Stimulated activated CD4-positive, alpha-beta T cell treated with anti-CD3 and anti-CD28 coated beads, Interleukin-2, amount 100 ng/mL, for 48 hours (primary cell): ENCODE measurements around the gene EGFR.

Experiments
- DNase-seq, 2 donors: peaks; one replicate each; pipeline ENCODE4 v3.0.0-alpha.2; 2020

The EGFR gene

DNA sequence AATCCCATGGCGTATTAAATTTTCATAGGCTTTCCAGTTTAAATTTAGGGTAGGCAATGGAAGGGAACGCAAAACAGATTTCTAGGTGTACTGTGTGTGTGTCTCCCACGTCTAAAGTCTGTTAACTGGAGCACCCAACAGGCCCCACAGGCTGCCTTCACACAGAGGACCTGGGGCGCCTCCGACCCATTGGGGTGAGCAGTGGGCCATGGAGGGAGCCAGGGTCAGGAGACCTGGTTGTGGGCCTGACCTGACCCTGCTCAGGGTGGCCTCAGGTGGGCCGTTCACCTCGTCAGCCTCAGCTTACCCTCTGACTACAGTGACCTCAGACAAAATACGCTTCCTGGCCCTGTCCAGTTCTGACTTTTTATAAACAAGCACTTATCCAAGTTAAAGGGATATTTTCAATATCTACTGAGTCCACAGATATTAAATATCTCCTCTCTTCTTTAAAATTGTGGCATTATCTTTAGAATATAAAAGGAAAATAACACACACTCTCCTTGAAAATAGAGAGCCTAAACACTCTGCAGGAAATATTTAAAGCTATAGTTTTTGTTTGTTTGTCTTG lies 159.6 kb downstream of the EGFR start:
- DNase-seq: no peak

DNA sequence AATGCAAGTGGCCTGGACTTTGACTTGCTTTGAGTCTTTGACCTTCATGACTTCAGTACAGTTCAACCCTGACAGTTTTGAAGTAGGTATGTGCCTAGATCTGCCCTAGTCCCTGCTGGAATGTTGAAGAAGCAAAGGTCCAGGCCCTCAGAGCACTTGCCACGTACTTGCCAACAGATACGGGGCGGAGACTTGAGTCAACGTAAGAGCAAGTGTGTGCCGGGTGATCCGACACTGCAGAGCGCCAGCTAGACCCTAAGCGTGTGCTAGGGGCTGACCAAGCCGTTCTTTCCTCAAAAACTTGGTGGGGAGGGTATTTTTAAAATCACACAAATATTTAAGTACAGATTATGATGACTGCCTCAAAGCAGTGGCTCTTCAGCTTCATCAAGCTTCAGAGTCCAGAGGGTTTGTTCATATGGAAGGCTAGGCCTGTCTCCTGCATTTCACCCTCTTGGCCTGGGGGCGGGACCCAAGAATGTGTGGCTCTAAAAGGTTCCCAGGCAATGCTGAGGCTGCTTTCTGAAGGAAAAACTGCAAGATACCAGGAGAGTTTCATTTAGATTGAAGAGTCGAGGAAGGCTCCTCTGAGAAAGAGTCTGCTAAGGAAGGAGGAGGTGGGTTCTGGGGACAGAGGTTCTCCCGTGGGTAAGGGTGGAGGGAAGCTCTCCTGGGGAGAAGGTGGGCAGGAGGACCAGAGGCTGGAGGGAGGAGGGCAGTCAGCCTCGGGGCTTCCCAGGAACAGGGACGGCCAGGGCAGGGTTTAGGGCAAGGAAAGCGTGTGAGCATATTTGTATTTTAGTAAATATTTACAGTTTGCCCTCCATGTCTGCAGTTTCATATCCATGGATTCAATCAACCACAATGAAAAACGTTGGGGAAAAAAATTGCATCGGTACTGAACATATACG lies 160.3 kb downstream of the EGFR start:
- DNase-seq: no peak

DNA sequence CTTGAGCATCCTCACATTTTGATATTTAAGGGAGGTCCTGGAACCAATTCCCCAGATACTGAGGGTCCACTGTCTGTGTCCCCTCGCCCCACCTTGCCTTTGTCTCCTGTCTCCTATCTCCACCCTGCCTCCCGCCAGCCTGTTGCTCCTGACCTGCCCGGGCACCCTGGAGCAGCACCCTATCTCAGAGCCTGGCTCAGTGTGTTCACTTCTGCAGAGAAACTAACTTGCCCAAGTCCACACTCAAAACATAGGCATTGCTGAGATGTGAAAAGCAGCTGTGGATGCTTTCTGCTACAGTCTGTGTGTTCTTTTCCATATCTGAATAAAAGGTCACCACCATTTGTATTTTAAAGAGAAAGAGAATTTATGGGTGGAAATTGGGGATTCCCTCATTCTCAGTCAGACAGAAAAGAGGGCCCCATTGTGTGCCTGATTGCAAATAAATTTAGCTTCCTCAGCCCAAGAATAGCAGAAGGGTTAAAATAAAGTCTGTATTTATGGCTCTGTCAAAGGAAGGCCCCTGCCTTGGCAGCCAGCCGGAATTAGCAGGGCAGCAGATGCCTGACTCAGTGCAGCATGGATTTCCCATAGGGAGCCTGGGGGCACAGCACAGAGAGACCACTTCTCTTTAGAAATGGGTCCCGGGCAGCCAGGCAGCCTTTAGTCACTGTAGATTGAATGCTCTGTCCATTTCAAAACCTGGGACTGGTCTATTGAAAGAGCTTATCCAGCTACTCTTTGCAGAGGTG lies 161.3 kb downstream of the EGFR start:
- no peak for DNase-seq

DNA sequence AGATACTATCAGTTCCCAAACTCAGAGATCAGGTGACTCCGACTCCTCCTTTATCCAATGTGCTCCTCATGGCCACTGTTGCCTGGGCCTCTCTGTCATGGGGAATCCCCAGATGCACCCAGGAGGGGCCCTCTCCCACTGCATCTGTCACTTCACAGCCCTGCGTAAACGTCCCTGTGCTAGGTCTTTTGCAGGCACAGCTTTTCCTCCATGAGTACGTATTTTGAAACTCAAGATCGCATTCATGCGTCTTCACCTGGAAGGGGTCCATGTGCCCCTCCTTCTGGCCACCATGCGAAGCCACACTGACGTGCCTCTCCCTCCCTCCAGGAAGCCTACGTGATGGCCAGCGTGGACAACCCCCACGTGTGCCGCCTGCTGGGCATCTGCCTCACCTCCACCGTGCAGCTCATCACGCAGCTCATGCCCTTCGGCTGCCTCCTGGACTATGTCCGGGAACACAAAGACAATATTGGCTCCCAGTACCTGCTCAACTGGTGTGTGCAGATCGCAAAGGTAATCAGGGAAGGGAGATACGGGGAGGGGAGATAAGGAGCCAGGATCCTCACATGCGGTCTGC lies 162.2 kb downstream of the EGFR start:
- DNase-seq: no peak

DNA sequence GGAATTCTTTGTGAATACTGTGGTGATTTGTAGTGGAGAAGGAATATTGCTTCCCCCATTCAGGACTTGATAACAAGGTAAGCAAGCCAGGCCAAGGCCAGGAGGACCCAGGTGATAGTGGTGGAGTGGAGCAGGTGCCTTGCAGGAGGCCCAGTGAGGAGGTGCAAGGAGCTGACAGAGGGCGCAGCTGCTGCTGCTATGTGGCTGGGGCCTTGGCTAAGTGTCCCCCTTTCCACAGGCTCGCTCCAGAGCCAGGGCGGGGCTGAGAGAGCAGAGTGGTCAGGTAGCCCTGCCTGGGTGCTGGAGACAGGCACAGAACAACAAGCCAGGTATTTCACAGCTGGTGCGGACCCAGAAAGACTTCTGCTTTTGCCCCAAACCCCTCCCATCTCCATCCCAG lies 162.9 kb downstream of the EGFR start:
- no peak for DNase-seq

DNA sequence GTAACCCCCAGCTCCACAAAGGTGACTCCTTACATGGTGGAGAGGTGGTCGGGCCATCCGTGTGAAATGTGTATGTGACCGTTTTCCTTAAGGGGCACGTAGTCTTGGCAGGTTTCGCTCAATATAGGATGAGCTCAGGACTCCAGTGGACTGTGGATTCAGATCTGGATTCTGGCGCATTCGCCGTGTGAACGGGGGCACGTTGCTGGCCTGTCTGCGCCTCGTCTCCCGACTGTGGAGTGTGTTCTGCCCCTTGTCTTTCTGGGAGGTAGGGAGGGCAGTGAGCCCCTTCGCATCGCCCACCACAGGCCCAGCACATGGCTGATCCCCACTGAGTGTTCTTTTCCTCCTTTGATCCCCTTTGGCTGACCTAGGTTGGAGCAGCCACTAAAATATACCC lies 165.1 kb downstream of the EGFR start:
- DNase-seq: no peak

DNA sequence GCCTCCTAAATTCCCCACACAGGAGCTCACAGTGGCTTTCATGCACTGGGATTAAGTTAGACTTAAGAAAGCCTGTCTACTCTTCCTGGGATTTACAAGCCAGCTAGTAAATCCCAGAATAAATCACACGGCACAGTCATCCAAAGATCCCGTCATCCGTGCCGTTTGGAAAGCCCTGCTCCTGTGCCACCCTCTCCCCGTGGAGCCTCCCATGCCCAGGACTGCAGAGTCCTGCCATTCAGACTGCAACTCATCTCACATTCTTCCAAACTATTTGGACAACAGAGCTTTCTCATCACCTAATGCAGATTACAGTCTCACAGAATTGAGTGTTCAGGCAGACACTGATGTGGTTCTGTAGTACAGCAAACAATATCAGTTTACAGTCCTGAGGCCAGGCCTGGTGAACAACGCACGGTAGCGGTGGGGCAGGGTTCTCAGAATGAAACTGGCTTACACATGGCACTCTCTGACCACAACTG lies 166.5 kb downstream of the EGFR start:
- no peak for DNase-seq

DNA sequence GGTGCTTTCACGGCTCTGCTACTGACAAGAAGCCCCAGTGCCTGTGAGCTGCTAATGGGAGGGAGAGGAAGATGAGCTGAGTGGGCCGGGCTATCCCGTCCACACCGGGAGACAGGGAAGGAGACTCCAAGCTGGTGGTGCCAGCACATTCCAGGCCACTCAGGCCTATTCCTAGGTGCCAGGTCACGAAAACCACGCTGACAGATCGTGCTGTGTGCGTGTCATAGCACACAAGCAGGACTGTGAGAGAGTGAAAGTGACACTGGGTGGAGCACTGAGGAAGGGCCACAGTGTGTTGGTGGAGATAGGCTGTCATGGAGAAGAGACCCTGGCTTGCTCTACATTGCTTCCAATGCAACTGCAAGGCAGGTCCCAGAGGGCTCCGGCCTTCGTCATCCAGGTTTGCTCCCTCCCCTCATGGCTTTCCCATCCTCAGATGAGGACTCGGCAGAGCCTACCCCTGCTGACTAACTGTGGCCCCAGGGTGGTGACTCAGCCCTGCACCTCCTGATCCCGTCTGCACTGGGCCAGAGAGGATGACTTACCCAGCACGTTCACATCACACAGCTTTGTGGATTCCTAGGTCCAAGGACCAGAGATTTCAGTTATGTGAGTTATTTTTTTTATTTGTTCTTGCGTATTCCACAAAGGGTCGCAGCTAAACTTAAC lies 167.3 kb downstream of the EGFR start:
- no peak for DNase-seq

DNA sequence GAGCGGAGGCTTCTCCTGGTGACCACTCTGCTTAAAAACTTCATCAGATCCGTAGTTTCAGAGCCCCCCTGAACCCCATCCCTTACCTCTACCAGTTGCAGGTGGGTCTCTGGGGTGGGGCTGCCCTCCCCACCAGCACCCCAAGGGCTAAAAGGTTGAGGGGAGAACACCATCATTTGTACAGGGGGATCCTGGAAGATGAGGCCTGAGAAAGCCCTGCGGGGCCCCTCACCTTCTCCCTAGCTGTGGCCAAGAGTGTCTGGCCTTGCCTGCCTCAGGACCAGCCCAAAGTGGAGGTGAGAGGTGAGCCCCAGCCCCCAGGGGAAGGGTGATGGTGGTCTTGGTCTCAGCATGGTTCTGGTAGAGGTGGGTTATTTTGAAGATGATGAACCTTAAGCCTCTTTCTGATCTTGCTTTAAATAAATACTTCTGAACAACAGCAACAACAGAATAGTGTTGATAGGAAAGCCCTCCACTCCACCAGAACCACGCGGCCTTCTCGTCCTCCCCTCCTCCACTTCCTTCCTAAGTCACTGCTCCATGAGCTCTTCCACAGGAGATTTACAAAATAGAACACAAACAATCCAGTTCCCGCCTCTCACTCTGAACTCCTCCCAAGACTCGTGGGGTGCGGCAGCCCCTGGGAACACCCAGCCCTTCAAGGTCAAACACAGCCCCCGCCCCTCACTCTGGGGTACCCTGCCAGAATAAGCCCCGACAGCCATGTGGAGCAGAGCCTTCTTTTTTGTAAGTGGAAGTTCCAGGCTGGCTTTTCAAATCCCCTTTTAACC lies 169.1 kb downstream of the EGFR start:
- no peak for DNase-seq

DNA sequence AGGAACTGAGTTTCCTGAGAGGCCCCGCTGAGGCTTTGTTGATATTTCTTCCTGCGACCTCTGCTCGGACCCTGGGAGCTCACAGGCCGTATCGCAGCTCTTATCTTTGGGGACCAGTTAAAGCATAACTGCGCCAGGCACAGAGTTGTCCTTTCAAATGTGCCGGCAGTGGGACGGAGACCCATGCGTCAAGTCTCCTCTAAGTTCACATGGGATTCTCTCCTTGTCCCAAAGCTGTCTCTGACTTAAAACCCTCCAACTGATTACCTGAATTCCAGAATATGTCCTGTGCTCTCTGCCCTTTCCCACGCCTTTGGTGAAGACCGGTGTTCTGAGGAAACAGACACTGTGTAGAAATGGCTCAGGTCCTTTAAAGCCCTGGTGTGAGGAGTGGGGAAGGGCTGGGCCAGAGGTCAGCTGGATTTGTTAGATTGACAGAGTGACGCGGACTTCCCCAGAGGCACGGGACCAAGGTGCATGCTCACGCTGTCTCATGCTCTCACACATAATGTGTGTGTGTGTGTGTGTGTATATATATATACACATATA lies 169.8 kb downstream of the EGFR start:
- no peak for DNase-seq

DNA sequence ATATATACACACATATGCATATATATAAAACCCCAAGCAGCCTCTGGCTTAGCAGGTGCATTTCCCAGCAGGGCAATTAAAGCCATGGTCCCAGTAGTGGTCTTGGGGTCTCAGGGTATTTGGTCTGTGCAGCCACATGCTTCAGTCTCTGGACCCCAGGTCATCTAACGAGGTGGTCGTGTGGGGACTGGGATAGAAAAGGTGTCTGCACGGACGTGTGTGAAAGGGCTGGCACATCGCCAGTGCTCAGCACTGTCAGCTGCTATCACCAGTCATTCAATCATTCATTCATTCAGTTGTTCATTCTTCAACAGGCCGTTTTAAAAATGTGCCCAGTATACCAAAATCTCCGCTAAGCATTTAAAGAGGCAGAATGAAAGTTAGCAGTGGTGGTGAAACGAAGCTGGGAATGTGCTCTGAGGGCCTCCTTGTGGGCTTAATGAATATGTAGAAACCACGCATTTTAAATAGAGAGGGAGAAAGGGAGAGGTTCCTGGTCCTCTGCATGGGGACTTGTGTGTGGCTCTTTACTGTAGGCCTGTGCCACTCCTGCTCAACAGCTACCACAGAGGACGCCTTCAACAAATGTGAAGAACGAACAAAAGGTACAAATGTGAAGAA lies 170.4 kb downstream of the EGFR start:
- no peak for DNase-seq

DNA sequence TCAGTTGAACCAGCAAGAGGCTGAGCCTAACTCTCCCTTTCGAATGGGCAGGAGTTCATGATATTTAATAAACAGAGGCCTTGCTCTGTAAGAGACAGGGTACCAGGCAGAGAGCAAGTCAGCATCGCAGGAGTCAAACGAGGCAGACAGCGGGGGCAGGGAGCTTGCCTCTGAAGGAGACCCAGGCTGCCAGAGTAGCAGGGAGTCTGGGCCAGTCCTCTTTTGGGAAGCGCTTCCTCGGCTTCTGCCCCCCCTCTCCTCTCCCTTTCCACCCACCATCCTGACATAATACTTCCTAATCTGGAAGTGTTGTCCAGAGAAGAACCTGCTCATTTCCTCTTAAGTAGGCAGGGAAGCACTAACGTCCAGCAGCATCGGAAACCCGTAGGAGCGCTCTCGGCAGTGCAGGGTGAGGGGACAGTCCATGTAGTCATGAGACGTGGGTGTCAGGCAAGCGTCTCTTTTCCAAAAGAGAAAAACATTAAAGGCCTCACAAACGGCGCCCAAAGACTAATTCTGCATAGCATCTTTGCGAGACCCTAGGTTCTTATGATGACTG lies 171.1 kb downstream of the EGFR start:
- no peak for DNase-seq

DNA sequence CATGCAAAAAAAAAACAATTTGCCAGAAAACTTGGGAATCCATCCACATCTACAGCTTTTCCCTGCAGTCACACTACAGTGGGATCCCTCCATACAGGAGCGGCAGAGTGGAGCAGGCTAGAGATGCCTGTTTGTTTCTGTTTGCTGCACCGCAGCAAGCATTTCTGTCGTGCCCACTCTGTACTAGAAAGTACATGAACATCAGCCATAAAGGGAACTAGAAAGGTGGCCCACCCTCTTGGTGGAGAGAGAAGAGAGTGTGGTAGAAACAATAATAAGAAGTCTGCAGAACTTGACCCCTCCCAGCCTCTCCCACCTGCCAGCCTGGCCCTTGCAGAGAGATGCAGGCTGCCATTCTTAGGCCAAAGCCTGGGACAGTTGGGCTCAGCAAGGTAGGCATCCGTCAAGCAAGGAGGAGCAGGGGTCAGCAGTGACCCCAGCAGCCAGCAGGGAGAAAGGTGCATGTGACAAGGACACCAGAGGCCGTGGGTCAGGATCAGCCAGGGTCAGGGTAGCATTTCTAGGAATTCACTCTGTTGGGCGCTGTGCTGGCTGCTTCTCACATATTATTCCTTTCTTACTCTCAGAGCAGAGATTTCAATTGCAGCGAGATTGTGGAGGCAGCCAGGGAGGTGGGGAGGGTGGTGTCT lies 171.8 kb downstream of the EGFR start:
- no peak for DNase-seq

DNA sequence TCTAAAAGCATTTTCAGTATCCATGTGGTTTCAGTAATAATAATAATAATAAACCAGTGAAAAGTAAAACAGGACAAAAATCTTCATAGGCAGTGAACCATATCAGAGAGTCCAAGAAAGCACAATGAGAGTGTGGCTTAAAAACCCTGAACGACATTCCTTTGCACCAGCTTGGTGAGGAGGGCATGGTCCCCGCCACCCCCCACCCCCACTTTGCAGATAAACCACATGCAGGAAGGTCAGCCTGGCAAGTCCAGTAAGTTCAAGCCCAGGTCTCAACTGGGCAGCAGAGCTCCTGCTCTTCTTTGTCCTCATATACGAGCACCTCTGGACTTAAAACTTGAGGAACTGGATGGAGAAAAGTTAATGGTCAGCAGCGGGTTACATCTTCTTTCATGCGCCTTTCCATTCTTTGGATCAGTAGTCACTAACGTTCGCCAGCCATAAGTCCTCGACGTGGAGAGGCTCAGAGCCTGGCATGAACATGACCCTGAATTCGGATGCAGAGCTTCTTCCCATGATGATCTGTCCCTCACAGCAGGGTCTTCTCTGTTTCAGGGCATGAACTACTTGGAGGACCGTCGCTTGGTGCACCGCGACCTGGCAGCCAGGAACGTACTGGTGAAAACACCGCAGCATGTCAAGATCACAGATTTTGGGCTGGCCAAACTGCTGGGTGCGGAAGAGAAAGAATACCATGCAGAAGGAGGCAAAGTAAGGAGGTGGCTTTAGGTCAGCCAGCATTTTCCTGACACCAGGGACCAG lies 172.5 kb downstream of the EGFR start:
- no peak for DNase-seq

DNA sequence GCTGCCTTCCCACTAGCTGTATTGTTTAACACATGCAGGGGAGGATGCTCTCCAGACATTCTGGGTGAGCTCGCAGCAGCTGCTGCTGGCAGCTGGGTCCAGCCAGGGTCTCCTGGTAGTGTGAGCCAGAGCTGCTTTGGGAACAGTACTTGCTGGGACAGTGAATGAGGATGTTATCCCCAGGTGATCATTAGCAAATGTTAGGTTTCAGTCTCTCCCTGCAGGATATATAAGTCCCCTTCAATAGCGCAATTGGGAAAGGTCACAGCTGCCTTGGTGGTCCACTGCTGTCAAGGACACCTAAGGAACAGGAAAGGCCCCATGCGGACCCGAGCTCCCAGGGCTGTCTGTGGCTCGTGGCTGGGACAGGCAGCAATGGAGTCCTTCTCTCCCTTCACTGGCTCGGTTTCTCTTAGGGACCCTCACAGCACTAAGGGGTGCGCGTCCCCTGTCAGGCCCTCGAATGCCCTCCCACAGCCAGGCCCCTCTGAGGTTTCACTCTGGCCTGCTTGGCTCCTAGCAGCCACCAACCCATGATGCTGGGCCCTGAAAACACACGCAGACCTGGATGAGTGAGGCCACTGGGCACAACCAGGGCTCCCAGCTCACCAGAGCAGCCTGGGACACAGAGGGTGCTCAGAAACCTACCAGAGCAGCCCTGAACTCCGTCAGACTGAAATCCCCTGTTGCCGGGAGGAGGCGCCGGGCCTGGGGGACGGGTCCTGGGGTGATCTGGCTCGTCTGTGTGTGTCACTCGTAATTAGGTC lies 173.3 kb downstream of the EGFR start:
- DNase-seq: no peak

DNA sequence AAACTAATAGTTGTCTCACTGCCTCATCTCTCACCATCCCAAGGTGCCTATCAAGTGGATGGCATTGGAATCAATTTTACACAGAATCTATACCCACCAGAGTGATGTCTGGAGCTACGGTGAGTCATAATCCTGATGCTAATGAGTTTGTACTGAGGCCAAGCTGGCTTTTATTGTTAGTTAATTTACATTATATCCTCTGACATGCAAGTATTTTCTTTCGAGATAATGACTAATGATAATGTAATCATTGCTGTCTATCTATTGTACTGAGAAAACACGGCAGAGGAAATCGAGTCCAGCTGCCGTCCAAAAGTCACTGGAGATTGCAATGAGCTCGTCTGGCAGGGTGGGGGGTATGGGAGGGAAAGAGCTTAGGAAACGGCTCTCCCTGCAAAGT lies 173.9 kb downstream of the EGFR start:
- DNase-seq: no peak

DNA sequence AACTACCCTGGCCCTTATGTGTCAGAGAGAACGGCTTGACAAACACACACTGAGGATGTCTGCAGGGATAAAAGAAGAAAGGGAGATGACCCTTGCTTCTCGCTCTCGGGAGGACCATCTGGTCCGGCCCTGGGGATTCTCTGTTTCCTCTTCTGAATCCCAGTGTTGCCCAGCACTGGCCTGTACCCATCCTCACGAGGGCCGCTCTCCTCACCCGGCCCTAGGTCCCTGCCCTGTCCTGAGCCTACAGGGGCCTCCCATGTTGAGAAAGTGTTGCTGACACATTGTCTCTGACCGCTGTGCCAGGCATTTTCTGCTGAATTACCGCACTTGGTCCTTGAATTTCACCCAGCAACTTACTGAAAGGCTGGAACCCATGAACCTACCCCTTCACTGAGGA lies 174.4 kb downstream of the EGFR start:
- DNase-seq: no peak

DNA sequence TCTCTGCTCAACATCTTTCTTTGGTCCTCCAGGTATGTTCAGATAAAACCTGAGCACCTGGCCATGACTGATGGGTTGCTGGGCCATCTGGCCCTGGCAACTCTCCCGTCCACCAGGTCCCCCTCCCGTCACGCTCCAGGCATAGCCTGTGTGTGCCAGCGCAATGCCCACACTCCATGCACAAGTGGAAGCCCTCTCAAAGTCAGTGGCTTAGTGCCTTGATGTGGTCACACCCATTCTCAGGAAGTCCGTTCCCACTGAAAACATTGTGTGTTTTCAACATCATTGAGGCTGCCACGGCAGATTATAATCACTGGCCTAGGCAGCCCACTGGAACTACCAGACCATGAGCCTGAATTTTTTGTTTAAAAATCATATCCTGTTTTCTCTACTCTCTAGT lies 175.7 kb downstream of the EGFR start:
- no peak for DNase-seq
